Measurements from ENCODE around the gene SEMA3C. TPM values are rescaled to one million over a fixed set of nuclear protein-coding genes. Genes with fewer than 3 reads are reported as not detected.

SEMA3C gene
- total RNA-seq, 2 experiments from 2014 or later, result not detected

DNA sequence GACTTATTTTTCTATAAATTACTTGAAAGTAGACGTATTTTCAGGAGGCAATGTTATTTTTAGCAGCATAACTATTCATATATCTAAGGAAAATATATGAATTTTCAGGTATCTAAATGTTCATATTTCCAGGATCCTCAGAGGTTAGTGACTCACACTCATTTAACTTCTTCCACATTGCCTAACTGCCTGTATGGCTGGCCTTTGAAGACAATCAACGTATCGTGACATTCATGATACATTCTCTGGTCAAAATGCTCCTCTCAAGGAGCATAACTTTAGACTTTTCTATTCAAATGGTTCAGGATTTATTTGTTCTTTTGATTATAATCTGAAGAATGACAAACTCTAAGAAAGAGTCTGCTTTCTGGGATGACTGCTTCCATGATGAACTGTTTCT is 89.3 kb downstream of the SEMA3C start:
- ChIA-PET POLR2A (no interaction called here), CTCF (no interaction called here)

DNA sequence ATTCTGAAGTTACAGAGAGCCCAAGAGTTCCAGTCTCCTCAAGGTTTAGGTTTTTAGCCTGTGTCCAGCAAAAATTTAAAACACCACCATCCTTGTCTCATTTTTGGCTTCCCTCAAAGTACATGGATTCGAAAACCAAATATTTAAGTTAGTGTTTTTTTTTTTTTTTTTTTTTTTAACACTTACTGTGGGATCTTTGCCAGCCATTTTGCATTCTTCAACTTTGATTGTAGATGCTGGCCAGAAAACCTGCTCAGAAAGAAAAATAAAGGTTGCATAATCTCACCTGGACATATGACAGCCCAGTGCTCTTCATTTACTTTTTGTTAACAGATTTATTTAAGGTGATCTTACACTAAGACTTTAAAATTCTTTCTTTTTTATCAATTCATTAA is 91.6 kb downstream of the SEMA3C start:
- CTCF ChIA-PET, result no interaction called here
- POLR2A ChIA-PET, result no interaction called here

DNA sequence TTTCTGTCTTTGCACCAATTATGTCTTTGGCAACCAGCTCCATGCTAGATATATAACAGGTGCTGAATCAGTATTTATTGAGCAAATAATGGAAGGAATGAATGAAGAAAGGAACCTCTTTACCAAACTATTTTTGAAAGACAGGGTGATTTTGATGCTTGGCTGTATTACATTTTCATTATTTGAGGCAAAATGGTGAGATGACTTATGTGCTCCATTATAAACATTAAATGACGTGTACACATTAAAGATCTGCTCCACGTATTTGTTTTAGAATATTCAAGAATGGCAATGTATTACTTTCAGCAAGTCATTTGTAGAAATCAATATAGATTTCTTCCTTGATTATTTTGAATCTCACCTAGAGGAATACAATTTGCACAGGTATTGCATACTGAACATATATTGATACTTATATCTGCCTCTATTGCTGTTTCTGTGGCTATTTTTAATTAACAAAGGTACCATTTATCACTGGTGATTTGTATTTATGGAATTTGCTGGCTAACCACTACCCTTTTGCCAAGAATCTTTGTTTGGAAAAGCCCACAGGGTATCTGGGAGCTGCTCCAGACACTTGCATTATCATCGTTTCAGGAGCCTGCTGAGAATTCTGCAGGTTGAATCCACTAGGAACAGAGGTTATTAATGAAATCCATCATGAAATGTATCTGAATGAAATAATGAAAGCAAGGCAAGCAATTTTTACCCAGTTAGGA is 92.2 kb downstream of the SEMA3C start:
- CTCF ChIA-PET, result no interaction called here
- POLR2A ChIA-PET, result no interaction called here

DNA sequence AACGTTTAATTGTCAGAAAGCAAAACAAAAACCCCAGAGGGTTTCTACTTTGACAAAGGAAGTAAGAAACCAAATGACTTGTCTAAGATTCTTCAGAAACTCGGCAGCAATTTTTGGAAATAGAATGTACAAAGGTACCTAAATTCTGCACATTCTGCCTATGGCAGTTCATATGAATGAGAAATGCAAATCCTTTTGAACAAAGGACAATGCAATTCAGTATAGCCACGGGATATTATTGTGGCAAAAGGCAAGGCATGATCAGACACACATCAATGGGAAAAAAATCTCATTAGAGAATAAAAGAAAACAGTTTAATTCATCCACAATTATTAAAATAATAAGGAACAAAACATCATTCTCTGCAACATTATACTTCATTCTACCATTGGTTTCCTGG is 93.4 kb downstream of the SEMA3C start:
- CTCF ChIA-PET, result no interaction called here
- POLR2A ChIA-PET, result no interaction called here

DNA sequence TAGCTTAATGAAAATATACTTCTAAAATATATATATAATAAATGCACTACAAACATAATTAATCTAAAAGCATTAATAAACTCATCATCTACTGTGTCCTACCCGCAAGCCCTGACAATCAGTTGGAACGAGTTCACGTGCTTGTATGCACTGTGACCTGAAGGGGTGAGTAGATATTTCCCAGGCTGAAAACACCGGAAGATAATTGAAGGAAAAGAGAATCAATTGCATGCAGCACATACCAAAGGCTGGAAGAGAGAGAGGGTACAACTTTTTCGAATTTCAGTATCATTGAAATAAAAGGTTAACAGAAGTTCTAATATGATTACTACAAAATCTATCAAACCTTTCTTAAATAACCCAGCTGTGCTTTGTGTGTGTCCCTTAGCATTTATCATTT is 94.6 kb downstream of the SEMA3C start:
- POLR2A ChIA-PET, result no interaction called here
- CTCF ChIA-PET, result no interaction called here

DNA sequence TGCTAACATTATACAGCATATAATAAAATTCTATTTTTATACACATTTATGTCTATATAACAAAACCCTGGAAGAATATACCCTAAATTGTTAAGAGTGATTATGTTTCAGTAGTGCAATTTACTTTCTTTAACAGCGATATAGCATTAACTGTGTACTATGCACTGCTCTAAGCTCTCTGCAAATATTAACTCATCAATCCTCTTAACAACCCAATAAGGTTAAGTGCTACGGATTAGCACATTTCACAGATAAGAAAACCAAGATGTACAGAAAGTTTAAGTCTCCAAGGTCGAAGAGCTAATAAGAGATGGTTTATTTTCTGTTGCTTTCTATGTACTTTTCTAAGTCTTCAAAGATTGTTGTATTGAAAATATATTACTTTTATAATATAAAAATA is 95.8 kb downstream of the SEMA3C start:
- ChIA-PET CTCF (no interaction called here), POLR2A (no interaction called here)

DNA sequence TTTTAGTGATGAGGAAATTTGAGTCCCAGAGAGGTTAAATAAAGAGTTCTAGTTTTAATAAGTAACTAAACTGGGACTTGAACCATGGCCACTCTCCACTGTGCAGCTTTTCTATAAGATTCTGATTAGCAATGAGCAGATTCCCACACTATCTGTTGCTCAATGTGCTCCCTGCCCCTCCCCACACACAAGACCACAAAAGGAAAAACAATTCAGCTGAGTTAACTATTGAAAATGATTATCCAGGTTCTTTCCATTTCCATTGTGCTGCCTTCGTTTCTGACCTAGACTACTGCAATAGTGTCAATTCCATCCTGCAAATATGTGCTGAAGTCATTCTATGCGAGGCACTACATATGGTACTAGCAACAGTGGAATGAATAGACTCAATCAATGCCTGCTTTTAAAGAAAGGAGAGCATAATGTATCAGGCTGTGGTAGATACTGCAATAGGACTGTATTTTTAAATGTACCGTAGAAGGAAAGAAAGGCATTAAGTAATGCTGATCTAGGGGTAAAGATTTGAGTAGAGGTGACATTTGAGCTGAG is 97.0 kb downstream of the SEMA3C start:
- POLR2A ChIA-PET, result no interaction called here
- CTCF ChIA-PET, result interaction anchor here (0.6 kb wide), 1 partner anchor 1433 kb away, joined by 3 read pairs; no protein-coding TSS in a partner anchor

DNA sequence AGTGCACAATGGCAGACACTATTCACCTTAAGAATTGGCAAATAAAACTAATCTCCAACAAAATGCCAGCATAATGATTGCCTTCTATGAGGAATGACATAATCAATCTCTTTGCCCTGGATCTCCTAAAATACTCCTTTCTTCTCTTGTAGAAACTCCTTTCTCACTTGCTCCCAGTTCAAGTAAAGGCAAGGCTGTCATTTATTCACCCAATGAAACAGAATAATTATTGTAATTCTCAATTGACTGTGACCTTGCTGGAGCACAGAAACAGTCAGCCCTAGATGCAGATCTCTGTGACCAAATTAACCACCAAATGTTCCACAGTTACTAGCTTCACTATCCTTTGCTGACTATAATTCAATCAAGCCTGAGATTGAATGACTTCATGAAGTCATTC is 99.3 kb downstream of the SEMA3C start:
- POLR2A ChIA-PET, result no interaction called here
- CTCF ChIA-PET, result no interaction called here

DNA sequence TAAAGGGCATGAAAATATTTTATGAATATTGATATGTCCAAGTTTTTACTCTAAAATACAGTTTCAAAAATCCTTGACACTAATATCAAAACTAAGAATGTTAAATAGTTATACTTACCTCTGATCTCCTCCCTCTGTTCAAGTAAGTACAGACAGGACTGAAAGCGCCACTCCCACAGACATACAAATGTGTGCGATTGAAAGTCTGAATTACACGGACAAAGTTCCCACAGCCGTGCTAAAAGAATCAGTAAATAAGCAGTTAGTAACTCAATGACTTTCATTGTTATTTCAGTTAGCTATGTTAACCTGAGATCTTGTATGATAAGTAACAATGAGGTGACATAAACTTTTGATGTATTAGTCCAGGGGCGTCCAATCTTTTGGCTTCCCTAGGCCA is 100.7 kb downstream of the SEMA3C start:
- POLR2A ChIA-PET, result no interaction called here
- CTCF ChIA-PET, result no interaction called here

DNA sequence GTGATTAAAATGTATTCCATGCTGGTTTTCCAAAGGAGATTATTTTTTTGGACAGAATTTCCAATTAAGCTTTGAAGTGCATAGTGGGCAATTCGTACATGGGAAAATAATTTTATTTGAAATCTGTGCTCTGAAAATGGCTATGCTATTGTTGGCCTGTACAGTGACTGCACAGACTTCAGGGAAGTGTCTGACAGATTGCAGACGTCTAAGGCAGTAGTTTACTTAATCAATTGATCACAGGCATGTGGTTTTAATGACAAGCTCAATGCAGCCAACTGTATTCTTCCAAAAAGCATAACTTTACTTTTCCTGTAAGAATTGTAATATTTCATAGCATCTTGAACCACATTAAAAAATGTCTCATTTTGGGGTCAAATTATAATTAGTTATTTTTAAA is 102.0 kb downstream of the SEMA3C start:
- ChIA-PET CTCF (no interaction called here), POLR2A (no interaction called here)

DNA sequence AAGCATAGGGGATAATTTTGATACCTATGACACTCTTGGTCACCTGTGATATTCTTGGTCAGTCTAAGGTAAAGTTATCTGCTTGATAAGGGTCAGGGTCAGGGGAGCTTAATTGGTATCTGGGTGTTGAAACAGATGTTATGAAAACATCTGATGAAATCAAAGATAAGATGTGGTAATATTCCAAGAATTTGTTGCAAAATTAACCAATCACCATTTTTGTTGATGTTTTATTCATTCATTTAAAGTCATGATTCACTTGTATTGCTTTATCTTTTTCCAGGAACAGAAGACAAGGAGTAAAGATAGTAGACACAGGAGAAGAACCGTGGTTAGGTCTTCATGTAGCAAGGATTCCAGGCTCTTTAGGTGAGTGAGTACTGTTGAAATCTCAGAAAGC is 103.1 kb downstream of the SEMA3C start:
- CTCF ChIA-PET, result no interaction called here

DNA sequence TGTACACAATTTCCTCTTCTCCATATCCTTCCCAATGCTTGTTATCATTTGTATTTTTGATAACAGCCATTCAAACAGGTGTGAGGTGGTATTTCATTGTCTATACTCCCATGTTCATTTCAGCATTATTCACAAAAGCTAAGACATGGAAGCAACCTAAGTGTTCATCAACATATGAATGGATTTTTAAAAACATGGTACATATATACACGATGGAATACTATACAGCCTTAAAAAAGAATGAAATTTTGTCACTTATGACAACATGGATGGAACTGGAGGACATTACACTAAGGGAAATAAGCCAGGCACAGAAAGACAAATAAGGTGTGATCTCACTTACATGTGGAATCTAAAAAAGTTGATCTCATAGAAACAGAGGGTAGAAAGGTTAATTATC is 109.3 kb downstream of the SEMA3C start:
- ChIA-PET CTCF (no interaction called here), POLR2A (no interaction called here)

More for the DNA sequence above, 103.1 kb downstream of the SEMA3C start:
- POLR2A ChIA-PET, result no interaction called here

DNA sequence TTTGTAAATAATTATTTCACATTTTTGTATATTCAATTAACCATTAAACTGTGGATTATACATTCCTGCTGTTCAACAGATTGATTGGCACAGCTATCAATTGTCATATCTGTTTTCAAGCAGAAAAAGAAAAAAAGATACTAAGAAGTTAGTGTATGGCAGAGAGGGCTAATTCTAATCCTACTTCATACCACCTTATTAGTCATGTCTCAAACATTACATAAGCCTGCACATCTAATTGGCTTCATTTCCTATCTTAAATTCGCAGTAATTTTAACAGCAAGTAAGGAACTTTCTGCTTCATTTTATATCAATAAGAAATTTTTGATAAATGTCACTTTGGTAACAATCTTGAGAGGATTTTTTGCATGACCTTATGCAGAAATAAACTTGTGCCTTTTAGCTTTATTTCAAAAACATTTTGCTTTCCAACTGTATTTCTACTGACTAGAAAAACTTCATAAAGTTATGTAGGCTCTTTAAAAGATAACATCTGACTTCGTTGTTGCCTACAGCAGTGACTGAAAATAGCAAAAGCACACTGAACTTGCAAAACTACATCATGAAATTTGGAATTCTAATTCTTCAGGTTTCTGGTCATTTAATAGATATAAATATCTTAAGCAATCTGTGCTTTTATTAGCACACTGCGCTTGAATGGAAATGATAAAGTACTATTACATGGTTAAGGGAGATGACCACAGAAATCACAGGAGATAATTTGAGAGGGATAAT is 111.5 kb downstream of the SEMA3C start:
- POLR2A ChIA-PET, result no interaction called here
- CTCF ChIA-PET, result no interaction called here

DNA sequence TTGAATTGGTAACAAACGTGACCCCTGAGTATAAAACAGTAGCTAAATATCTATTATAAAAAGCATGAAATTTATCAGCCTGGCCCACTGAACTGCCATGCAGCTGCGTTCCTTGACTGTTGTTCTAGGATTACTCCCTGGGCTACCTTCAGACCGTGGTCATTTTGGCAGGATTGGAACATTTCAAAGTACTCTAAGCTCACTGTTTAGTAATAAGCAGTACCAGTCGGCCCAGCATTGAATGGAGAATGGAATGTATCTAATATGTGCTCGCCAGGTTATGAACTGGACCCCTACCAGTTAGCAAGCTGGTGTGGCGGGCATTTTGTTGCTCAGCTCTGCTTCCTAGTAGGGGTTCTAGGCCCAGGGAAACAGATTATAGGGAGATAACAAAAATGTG is 112.2 kb downstream of the SEMA3C start:
- POLR2A ChIA-PET, result no interaction called here
- CTCF ChIA-PET, result no interaction called here

DNA sequence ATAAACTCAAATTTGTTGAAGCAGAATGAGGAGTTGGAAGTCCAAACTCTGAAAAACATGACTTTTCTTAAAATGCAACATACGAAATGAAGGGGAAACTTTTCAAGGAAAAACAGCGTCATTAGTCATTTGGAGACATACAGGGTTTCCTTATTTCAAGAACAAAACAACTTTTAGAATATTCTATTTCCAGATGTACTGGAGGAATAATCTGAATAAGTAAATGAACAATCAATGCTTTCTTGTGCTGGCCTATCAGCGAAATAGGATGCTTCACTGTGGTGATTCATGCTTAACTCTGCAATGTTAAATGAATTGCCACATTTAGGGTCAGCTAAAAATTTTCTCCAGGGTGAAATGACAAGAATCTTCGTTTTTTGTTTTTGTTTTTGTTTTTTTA is 114.3 kb downstream of the SEMA3C start:
- POLR2A ChIA-PET, result no interaction called here
- CTCF ChIA-PET, result no interaction called here

DNA sequence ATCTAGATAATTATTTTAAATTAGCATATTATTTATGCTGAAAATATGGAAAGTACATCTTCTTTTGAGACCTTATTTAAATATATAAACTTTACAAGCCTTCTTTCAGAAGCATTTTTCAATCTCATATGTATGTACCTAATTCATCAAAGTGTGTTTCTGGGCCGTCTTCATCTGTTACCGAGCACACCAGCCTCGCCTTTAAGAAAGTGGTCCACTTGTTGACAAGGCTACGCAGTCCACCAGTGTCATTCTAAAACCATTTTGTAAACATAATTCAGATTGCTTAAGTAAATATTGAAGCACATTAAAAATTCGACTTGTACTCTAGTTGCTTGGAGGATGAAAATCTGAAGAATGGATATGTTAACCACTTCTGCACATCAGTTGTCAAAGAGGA is 116.3 kb downstream of the SEMA3C start:
- POLR2A ChIA-PET, result no interaction called here
- CTCF ChIA-PET, result no interaction called here

DNA sequence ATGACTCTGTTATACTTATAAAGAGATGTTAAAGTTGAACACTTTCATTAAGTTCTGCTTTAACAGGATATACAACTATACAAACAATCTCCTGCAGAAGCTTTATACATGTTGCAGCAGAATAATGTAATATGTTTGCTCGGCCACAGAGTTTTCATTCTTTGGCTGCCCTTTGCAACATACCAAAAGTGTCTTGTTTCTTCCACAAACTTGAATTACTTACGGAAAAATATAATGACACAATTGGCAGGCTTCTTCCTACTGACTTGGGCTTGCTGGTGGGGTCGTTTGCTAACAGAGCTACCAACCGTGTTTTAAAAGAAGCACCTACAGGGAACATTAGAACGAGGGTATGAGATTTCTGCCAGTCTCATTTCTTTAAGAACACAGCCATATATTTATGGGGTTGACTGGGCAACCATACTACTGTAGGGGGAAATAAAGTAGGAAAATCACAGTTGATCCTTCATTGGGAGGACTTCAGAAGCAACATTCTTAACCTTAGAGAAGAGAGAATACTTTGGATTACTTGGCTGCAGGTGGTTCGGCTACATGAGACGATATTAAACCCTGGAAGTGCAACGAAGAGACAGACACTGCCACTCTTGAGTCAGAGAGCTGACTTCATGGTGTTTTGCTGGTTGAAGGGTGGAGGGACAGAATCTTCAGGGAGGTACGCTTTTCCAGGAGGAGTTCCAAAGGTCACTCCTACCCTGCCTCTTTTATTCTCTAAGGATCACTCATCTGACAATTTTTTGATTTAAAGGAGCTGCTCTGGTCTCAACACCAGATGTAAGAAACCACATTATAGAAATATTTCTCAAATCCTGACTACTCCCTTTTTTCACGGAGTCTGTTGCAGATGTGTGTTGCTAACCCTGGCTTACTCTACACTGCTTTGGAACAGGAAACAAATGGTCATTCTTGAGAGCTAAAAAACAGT is 123.9 kb downstream of the SEMA3C start:
- POLR2A ChIA-PET, result no interaction called here
- CTCF ChIA-PET, result no interaction called here

DNA sequence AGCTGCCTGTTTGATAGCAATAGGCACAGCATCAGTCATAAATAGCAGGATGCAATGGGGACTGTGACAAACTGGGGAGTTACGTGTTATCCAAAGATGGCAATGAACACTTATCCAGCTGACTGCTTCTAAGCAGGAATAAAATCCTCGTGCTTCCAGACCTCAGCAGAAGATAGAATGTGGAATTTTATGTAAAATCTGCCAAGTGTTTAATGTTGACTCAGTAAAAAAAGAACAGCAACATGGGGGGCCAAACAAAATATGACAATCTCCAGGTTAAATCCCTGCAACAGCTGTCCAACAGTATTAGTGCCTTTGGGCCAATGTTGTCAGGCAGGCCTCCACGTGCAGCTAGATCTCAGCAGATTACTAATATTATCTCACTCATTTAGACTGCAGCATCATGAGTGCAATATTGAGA is 127.3 kb downstream of the SEMA3C start:
- ChIA-PET POLR2A (no interaction called here), CTCF (no interaction called here)

DNA sequence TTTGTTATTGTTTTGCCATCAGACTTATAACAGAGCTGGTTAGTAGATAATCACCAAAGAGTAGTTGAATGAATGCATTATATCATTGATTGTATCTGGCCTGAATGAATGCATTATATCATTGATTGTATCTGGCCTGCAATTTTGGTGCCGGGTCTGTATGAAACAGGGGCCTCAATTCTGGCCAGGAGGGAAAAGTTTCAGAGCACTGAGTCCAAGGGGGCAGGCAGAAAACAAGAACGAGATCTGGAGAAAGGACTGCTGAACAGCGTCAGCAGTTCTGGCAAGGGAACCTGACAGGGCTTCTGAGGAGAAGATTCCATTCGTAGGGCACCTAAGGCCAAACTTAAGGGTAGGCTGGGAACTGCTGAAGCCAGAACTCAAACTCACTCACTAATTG is 128.0 kb downstream of the SEMA3C start:
- CTCF ChIA-PET, result no interaction called here
- POLR2A ChIA-PET, result no interaction called here

DNA sequence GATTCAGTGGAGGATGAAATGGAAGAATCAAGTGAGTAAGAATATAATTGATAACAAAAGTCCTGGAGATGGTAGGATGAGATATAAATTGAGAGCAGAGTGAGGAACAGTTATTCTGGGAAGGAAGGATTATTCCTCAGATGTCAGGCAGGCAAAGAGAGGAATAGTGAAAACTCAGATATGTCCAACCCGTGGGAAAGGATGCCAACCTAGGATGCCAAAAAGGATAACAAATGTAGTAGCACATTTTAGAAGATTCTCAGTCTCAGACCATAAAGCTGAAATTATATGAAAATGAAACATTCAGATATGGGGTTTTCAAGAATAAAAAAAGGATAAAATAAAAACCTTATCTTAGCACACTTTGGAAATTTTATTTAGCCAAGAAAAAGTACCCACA is 131.1 kb downstream of the SEMA3C start:
- ChIA-PET CTCF (no interaction called here), POLR2A (no interaction called here)

Measured in activated CD8-positive, alpha-beta memory T cell treated with anti-CD3 and anti-CD28 coated beads for 36 hours (primary cell).